DMS153 treated with DMSO at 0.1 percent for 48 hours (cell line): Measurements from ENCODE around the gene RPUSD4.
A peak's percentile ranks its signal among the peaks of the same experiment; 100 is the strongest.

Experiments
- DNase-seq: peaks from one replicate; lab custom pipeline; 2025; ENCODE audit not compliant: unreplicated experiment; lab: John Stamatoyannopoulos, UW

The RPUSD4 gene

GRCh38 chr11:126212089-126212660, 725 bp upstream of the RPUSD4 start:
- DNase-seq, result no peak

- no peak for DNase-seq
Measured at GRCh38 chr11:126210871-126211235, 597 bp downstream of the RPUSD4 start.

GRCh38 chr11:126207896-126208295, 3.6 kb downstream of the RPUSD4 start:
- DNase-seq, result no peak

- no peak for DNase-seq
Measured at GRCh38 chr11:126205359-126205758, 6.1 kb downstream of the RPUSD4 start.

GRCh38 chr11:126202646-126203359, 8.6 kb downstream of the RPUSD4 start:
- no peak for DNase-seq

- DNase-seq, result no peak
Measured at GRCh38 chr11:126198648-126199047, 12.8 kb downstream of the RPUSD4 start.

GRCh38 chr11:126197277-126197939, 14.0 kb downstream of the RPUSD4 start:
- no peak for DNase-seq

GRCh38 chr11:126195119-126195518, 16.3 kb downstream of the RPUSD4 start:
- DNase-seq, result no peak

- peak; percentile 62 for DNase-seq
Measured at GRCh38 chr11:126194121-126194543, 17.3 kb downstream of the RPUSD4 start.

- no peak for DNase-seq
Measured at GRCh38 chr11:126193038-126193478, 18.4 kb downstream of the RPUSD4 start.

GRCh38 chr11:126192361-126192760, 19.1 kb downstream of the RPUSD4 start:
- no peak for DNase-seq

GRCh38 chr11:126191379-126192073, 19.9 kb downstream of the RPUSD4 start:
- DNase-seq, result no peak

- DNase-seq, result no peak
Measured at GRCh38 chr11:126190792-126191191, 20.7 kb downstream of the RPUSD4 start.

- DNase-seq, result no peak
Measured at GRCh38 chr11:126189109-126189929, 22.1 kb downstream of the RPUSD4 start.

- no peak for DNase-seq
Measured at GRCh38 chr11:126188332-126189108, 22.9 kb downstream of the RPUSD4 start.

GRCh38 chr11:126186708-126187529, 24.5 kb downstream of the RPUSD4 start:
- no peak for DNase-seq

GRCh38 chr11:126186025-126186698, 25.3 kb downstream of the RPUSD4 start:
- DNase-seq, result no peak

- no peak for DNase-seq
Measured at GRCh38 chr11:126185259-126186024, 26.0 kb downstream of the RPUSD4 start.
